ENCODE data around the gene FRMD5.

DNA sequence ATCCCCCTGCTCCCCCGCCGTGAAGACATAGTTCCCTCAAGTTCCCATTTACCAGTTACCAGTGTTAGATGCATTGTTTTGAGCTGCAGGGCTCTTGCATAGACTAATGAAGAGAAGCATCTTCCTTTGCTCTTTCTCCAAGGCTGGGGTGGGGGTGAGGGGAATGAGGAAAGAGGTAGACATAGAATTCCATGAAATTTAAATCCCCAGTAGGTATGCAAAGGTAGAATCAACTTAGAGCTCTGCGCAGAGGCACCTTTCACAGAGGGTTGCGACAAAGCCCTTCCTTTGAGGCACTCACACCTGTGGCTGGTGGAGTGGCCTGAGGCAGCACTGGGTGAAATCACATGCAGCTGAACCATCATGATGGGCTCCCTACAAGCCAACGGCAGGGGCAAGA, 266.9 kb downstream of the FRMD5 start:
- TF ChIP-seq EZH2phosphoT487 (conservative IDR thresholded peaks at IDR 0.05; ENCODE audit: low read length), result no peak
- TF ChIP-seq, protein P1, sequence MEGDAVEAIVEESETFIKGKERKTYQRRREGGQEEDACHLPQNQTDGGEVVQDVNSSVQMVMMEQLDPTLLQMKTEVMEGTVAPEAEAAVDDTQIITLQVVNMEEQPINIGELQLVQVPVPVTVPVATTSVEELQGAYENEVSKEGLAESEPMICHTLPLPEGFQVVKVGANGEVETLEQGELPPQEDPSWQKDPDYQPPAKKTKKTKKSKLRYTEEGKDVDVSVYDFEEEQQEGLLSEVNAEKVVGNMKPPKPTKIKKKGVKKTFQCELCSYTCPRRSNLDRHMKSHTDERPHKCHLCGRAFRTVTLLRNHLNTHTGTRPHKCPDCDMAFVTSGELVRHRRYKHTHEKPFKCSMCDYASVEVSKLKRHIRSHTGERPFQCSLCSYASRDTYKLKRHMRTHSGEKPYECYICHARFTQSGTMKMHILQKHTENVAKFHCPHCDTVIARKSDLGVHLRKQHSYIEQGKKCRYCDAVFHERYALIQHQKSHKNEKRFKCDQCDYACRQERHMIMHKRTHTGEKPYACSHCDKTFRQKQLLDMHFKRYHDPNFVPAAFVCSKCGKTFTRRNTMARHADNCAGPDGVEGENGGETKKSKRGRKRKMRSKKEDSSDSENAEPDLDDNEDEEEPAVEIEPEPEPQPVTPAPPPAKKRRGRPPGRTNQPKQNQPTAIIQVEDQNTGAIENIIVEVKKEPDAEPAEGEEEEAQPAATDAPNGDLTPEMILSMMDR (IDR thresholded peaks at IDR 0.05; ENCODE audit: insufficient read depth, low read length, poor library complexity, severe bottlenecking), result no peak
